ENCODE results near the gene EPHX1. TPM values are rescaled to one million over a fixed set of nuclear protein-coding genes. Genes with fewer than 3 reads are reported as not detected.
A peak's percentile ranks its signal among the peaks of the same experiment; 100 is the strongest.

EPHX1 gene
- total and polyA plus RNA-seq, 10 of the 15 experiments (the other 5 are each of a cell fraction or from before 2014, with no cell fraction given) = 0.33 to 2.9 (median 0.78) TPM; not detected in 2

GRCh38 chr1:225844236-225845061 lies 34.5 kb downstream of the EPHX1 start:
- in situ Hi-C loops (cut with MboI) (no loop called here), intact Hi-C loops (cut with micrococcal nuclease; ENCODE audit: unreplicated experiment) (loop anchor here (10.0 kb wide), 2 partner anchors 290 to 370 kb away; no protein-coding TSS in a partner anchor)
- Histone ChIP-seq H3K4me1 (ENCODE audit: control insufficient read depth, insufficient read depth, low read length) (peaks cover 22% of the 10 kb centered on the region), H3K27me3 (replicated peaks in 1 of 2; ENCODE audit: control insufficient read depth in 2 of 2, insufficient read depth in 2 of 2, low read length in 1 of 2) (no peaks in the 10 kb centered on the region), H3K9me3 (replicated peaks; ENCODE audit: control insufficient read depth, insufficient read depth, low read length) (no peaks in the 10 kb centered on the region), H3K9ac (ENCODE audit: control insufficient read depth, insufficient read depth, low read length) (no peak overlapping the region), H3K27ac (ENCODE audit: control insufficient read depth, insufficient read depth) (no peak overlapping the region), H3K4me3 (no peak overlapping the region), H3K79me2 (ENCODE audit: control insufficient read depth, insufficient read depth, low read length) (no peaks in the 10 kb centered on the region), H2AFZ (ENCODE audit: control insufficient read depth, low read depth, low read length) (no peak overlapping the region), H4K20me1 (ENCODE audit: control insufficient read depth, insufficient read depth) (no peaks in the 10 kb centered on the region), H3K36me3 (ENCODE audit: control insufficient read depth in 2 of 2, insufficient read depth in 2 of 2, low read length in 1 of 2) (peaks cover 0 to 2% of the 10 kb centered on the region in 2 experiments; a peak in 2 of 4 replicates), H3K4me2 (ENCODE audit: control insufficient read depth, insufficient read depth) (no peak overlapping the region)
- POLR2A ChIA-PET = no interaction called here
- CTCF ChIA-PET = interaction anchor here (0.8 kb wide), 1 partner anchor 35 kb away, joined by 3 read pairs; the partner anchor contains the start of gene EPHX1
- RAD21 ChIA-PET (ENCODE audit: unreplicated experiment) = interaction anchor here (0.6 kb wide), 1 partner anchor 158 kb away, joined by 3 read pairs; no protein-coding TSS in a partner anchor
- DNase-seq (ENCODE audit: low read depth, low spot score) (no peak), FAIRE-seq (no peak), ATAC-seq (no peak)
- no TSS peak for BruUV-seq (replicated peaks)
- WGBS (ENCODE audit: insufficient coverage, insufficient replicate concordance, low lambda C conversion rate, missing lambda C conversion rate) = 91% methylated on average over 18 of the region's 18 CpGs
- TF ChIP-seq TCF7 (IDR thresholded peaks at IDR 0.05; ENCODE audit: borderline replicate concordance) (no peak), MAX (IDR thresholded peaks at IDR 0.05; ENCODE audit: low read depth, low read length) (no peak), POLR2A (IDR thresholded peaks at IDR 0.05; ENCODE audit: low read depth, low read length) (peak; percentile 42; the same call in 1 of the 2 replicates)
- SMC1A ChIA-PET (ENCODE audit: uncharacterized antibody, unreplicated experiment) = no interaction called here

DNA sequence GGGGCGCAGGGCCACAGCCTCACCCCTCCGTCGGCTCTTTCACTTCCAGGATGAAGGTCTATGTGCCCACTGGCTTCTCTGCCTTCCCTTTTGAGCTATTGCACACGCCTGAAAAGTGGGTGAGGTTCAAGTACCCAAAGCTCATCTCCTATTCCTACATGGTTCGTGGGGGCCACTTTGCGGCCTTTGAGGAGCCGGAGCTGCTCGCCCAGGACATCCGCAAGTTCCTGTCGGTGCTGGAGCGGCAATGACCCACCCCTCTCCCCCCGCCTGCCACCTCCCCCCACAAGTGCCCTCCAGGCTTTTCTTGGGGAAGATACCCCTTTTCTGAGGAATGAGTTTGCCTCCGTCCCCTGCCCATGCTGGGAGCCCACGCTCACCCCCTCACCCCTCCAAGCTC lies 35.2 kb downstream of the EPHX1 start:
- ATAC-seq (no peak), FAIRE-seq (no peak), DNase-seq (ENCODE audit: low read depth, low spot score) (no peak)
- ChIA-PET POLR2A (no interaction called here), CTCF (interaction anchor here (0.8 to 1.3 kb wide), 2 partner anchors 35 to 370 kb away, joined by 3 read pairs; partner anchors contain the start of gene EPHX1), SMC1A (ENCODE audit: uncharacterized antibody, unreplicated experiment) (no interaction called here), RAD21 (ENCODE audit: unreplicated experiment) (interaction anchor here (0.6 kb wide), 1 partner anchor 158 kb away, joined by 3 read pairs; no protein-coding TSS in a partner anchor)
- in situ Hi-C loops (cut with MboI) (no loop called here), intact Hi-C loops (cut with micrococcal nuclease; ENCODE audit: unreplicated experiment) (loop anchor here (10.0 kb wide), 2 partner anchors 290 to 370 kb away; no protein-coding TSS in a partner anchor)
- no peaks in the 10 kb centered on the region for H3K27me3 ChIP-seq (replicated peaks in 1 of 2; ENCODE audit: control insufficient read depth in 2 of 2, insufficient read depth in 2 of 2, low read length in 1 of 2)
- H3K9ac ChIP-seq (ENCODE audit: control insufficient read depth, insufficient read depth, low read length) = no peak overlapping the region
- 91% methylated on average over 13 of the region's 14 CpGs for WGBS (ENCODE audit: insufficient coverage, insufficient replicate concordance, low lambda C conversion rate, missing lambda C conversion rate)
- no peak overlapping the region for H3K4me2 ChIP-seq (ENCODE audit: control insufficient read depth, insufficient read depth)
- no peak overlapping the region for H3K4me3 ChIP-seq
- H3K27ac ChIP-seq (ENCODE audit: control insufficient read depth, insufficient read depth) = no peak overlapping the region
- no peak overlapping the region for H2AFZ ChIP-seq (ENCODE audit: control insufficient read depth, low read depth, low read length)
- no TSS peak for BruUV-seq (replicated peaks)
- no peaks in the 10 kb centered on the region for H3K9me3 ChIP-seq (replicated peaks; ENCODE audit: control insufficient read depth, insufficient read depth, low read length)
- H3K4me1 ChIP-seq (ENCODE audit: control insufficient read depth, insufficient read depth, low read length) = peaks cover 29% of the 10 kb centered on the region
- H4K20me1 ChIP-seq (ENCODE audit: control insufficient read depth, insufficient read depth) = no peaks in the 10 kb centered on the region
- no peaks in the 10 kb centered on the region for H3K79me2 ChIP-seq (ENCODE audit: control insufficient read depth, insufficient read depth, low read length)
- H3K36me3 ChIP-seq (ENCODE audit: control insufficient read depth in 2 of 2, insufficient read depth in 2 of 2, low read length in 1 of 2) = peaks cover 0 to 2% of the 10 kb centered on the region in 2 experiments; a peak in 2 of 4 replicates
- TF ChIP-seq WRNIP1 (IDR thresholded peaks at IDR 0.05; ENCODE audit: borderline replicate concordance, low read depth, low read length) (no peak), MTA3 (IDR thresholded peaks at IDR 0.05; ENCODE audit: borderline replicate concordance, low read length) (no peak), RAD21 (IDR thresholded peaks at IDR 0.05; ENCODE audit: insufficient read depth, low read depth, low read length) (no peak), PML (IDR thresholded peaks at IDR 0.05; ENCODE audit: low read length) (no peak), BHLHE40 (IDR thresholded peaks at IDR 0.05; ENCODE audit: borderline replicate concordance in 1 of 2, low read depth in 2 of 2, low read length in 1 of 2) (no peak)
- TF ChIP-seq, protein P1, sequence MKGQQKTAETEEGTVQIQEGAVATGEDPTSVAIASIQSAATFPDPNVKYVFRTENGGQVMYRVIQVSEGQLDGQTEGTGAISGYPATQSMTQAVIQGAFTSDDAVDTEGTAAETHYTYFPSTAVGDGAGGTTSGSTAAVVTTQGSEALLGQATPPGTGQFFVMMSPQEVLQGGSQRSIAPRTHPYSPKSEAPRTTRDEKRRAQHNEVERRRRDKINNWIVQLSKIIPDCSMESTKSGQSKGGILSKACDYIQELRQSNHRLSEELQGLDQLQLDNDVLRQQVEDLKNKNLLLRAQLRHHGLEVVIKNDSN (IDR thresholded peaks at IDR 0.05; ENCODE audit: borderline replicate concordance, extremely low read length, insufficient read depth, low read depth, low read length) = no peak
